DND-41 (cell line): ENCODE data around the gene KIRREL3.

Source experiments
- ATAC-seq: fragments of 200-7000 bp; cut with Tn5 transposase; 3 replicates; pipeline ENCODE4 v1.9.1; 2021; ENCODE audit warnings: low read depth; ENCODE audit not compliant: insufficient read depth
- DNase-seq: peaks from one replicate; pipeline ENCODE4 v3.0.0-alpha.2; 2020
- H2AFZ ChIP-seq: 2 replicates; pipeline ENCODE4 v1.6.0; 2012; ENCODE audit warnings: low read depth, low read length
- H3K27ac ChIP-seq: 2 replicates; pipeline ENCODE4 v1.5.1; 2012; ENCODE audit warnings: low read length, inconsistent platforms
- H3K27me3 ChIP-seq: fragments of 200-600 bp; sonication (generic); 2 replicates; pipeline ENCODE4 v1.6.0; 2012; ENCODE audit warnings: low read length, mild to moderate bottlenecking, inconsistent platforms; ENCODE audit not compliant: insufficient read depth, poor library complexity
- H3K36me3 ChIP-seq: 2 replicates; pipeline ENCODE4 v1.5.1; 2012; ENCODE audit warnings: low read length, inconsistent platforms; ENCODE audit not compliant: insufficient read depth
- H3K4me1 ChIP-seq: 2 replicates; pipeline ENCODE4 v1.5.1; 2012; ENCODE audit warnings: mild to moderate bottlenecking, low read length; ENCODE audit not compliant: insufficient read depth
- H3K4me2 ChIP-seq: 2 replicates; pipeline ENCODE4 v1.6.0; 2012; ENCODE audit warnings: mild to moderate bottlenecking, moderate library complexity, low read length, inconsistent platforms; ENCODE audit not compliant: insufficient read depth
- H3K4me3 ChIP-seq, 2 experiments: fragments of 200-600 bp in 1 of 2; shearing (Covaris generic) in 1 of 2; 2 replicates each; pipeline ENCODE4 v1.5.1; 2012 to 2016; ENCODE audit warnings: inconsistent platforms in 2 of 2, low read length in 2 of 2, mild to moderate bottlenecking in 2 of 2, low read depth in 1 of 2, moderate library complexity in 1 of 2
- H3K79me2 ChIP-seq: 2 replicates; pipeline ENCODE4 v1.6.0; 2012; ENCODE audit warnings: low read length, inconsistent platforms; ENCODE audit not compliant: insufficient read depth
- H3K9ac ChIP-seq: 2 replicates; pipeline ENCODE4 v1.6.0; 2012; ENCODE audit warnings: low read depth, mild to moderate bottlenecking, inconsistent platforms, low read length, moderate library complexity
- H3K9me3 ChIP-seq: 2 replicates; pipeline ENCODE4 v1.5.1; 2012; ENCODE audit warnings: low read length, moderate library complexity, mild to moderate bottlenecking, inconsistent platforms; ENCODE audit not compliant: insufficient read depth, severe bottlenecking
- H4K20me1 ChIP-seq: 2 replicates; pipeline ENCODE4 v1.6.0; 2012; ENCODE audit warnings: low read length; ENCODE audit not compliant: insufficient read depth
- CTCF ChIP-seq: IDR thresholded peaks from 2 replicates; pipeline ENCODE4 v1.5.1; 2012; ENCODE audit warnings: borderline replicate concordance, low read length, moderate library complexity, mild to moderate bottlenecking; ENCODE audit not compliant: poor library complexity, severe bottlenecking; ENCODE audit errors: extremely low read depth
- EZH2 ChIP-seq: IDR thresholded peaks from 3 replicates; pipeline ENCODE4 v1.6.1; 2012; ENCODE audit warnings: borderline replicate concordance, low read depth, mild to moderate bottlenecking, moderate library complexity, low read length, inconsistent platforms; ENCODE audit not compliant: severe bottlenecking

Gene KIRREL3

GRCh38 chr11:126669416-126669815, 331.2 kb downstream of the KIRREL3 start:
- ATAC-seq (no peak), DNase-seq (no peak)
- H2AFZ ChIP-seq = no peak overlapping the region
- no peaks in the 10 kb centered on the region for H3K4me1 ChIP-seq
- no peaks in the 10 kb centered on the region for H3K36me3 ChIP-seq
- no peak overlapping the region for H3K4me3 ChIP-seq
- H3K9ac ChIP-seq = no peak overlapping the region
- H3K9me3 ChIP-seq = no peaks in the 10 kb centered on the region
- TF ChIP-seq CTCF (no peak), EZH2 (no peak)
- no peaks in the 10 kb centered on the region for H4K20me1 ChIP-seq
- no peaks in the 10 kb centered on the region for H3K79me2 ChIP-seq
- H3K27ac ChIP-seq = no peak overlapping the region
- H3K27me3 ChIP-seq = peaks cover 21% of the 10 kb centered on the region
- no peak overlapping the region for H3K4me2 ChIP-seq

GRCh38 chr11:126664643-126665042, 335.9 kb downstream of the KIRREL3 start:
- Histone ChIP-seq H3K9ac (no peak overlapping the region), H3K4me3 (no peak overlapping the region), H4K20me1 (no peaks in the 10 kb centered on the region), H3K27me3 (peaks cover 11% of the 10 kb centered on the region), H3K27ac (no peak overlapping the region), H3K79me2 (no peaks in the 10 kb centered on the region), H3K4me2 (no peak overlapping the region), H2AFZ (no peak overlapping the region), H3K36me3 (no peaks in the 10 kb centered on the region), H3K9me3 (no peaks in the 10 kb centered on the region), H3K4me1 (no peaks in the 10 kb centered on the region)
- no peak for DNase-seq
- no peak for TF ChIP-seq CTCF
- no peak for TF ChIP-seq EZH2
- ATAC-seq = no peak

DNA sequence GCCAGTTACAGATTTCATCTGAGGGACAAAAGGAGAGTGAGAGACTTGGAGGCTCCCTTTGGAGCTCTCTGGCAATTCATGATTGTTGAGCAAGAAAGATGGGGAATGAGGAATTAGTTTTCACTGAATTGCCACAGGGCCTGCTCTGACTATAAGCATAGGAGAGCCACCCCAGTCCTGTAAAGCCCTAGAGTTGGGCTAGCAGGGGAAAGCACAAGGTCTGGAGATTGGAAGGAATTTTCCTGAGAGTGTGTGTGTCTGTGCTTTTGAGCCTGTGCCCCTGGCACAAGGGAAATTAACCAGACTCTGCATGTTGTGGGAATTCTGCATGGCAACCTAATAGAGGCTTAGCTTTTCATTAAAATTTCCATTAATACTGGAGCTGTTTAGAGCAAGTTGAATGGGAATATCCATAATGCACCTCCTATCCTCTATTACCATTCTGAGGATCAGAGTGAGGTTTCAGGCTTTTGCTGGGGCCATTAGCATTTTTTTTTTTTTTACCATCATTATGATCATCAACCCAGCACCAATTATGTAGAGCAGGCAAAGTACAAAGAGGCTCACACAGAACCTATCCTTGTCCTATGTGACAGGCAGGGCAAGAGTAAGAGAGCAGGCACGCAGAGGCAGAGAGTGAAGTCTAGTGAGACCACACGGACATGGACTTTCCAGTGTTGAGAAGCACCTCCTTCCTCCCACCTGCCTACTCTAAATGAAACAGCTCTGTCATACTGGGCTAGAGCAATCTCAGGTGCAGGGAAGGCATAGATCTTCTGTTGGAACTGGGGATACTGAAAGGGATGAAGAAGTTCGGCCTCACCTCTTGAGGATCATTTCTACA, 336.6 kb downstream of the KIRREL3 start:
- Histone ChIP-seq H4K20me1 (no peaks in the 10 kb centered on the region), H2AFZ (no peak overlapping the region), H3K79me2 (no peaks in the 10 kb centered on the region), H3K27me3 (peaks cover 9% of the 10 kb centered on the region), H3K27ac (no peak overlapping the region), H3K4me3 (no peak overlapping the region), H3K4me2 (no peak overlapping the region), H3K36me3 (no peaks in the 10 kb centered on the region), H3K9me3 (no peaks in the 10 kb centered on the region), H3K9ac (no peak overlapping the region), H3K4me1 (no peaks in the 10 kb centered on the region)
- no peak for ATAC-seq
- DNase-seq = no peak
- TF ChIP-seq EZH2 (no peak), CTCF (no peak)
